Heart left ventricle (tissue), 13 donors: ENCODE results near the gene RAB40A.

ENCODE experiments used
- CTCF ChIP-seq, 12 donors: fragments of 200-600 bp; sonication (generic) in 4 of 12; IDR thresholded peaks; one replicate each; pipeline versions ENCODE4 v1.5.0 to v1.8.0; 2018 to 2022; ENCODE audit warnings: antibody characterized with exemption in 12 of 12, mild to moderate bottlenecking in 5 of 12
- POLR2A ChIP-seq, 2 donors: fragments of 450-650 bp; IDR thresholded peaks; one replicate each; pipeline ENCODE4 v1.6.1; 2017; ENCODE audit warnings: antibody characterized with exemption in 2 of 2, mild to moderate bottlenecking in 2 of 2, moderate library complexity in 2 of 2
- donor health status: ischemic (EF 13 %, LVEDD 7.1; RV severe dilation, severe dysfunction).
- donor health status: DM: no; HTN: yes; CAD: no.
- donor health status: DM: no; HTN: no; CAD: no.
- donor health status: ischemic (EF 25% LVEDD 6.9; RV normal size, moderate dysfunction).
- donor health status: ischemic (EF 25% LVEDD 5.7; RV mildly dilated, moderate dysfunction).
- donor health status: ischemic (EF 35%, LVEDD 5.7; RV mildly dilated, moderate dysfunction).
- donor health status: nonischemic (EF 11% LVEDD 7.7; RV severe dilation, severe dysfunction).
- donor health status: DM: yes; HTN: yes; CAD: no.
- donor health status: PGD.
- donor health status: ischemic (EF 29% LVEDD 5.4; RV normal size, mild dysfunction).
- donor health status: nonischemic (EF 23%, LVEDD 6.1; RV moderate dilation, normal function).

- TF ChIP-seq CTCF (IDR thresholded peaks at IDR 0.05) (no peak), POLR2A (IDR thresholded peaks at IDR 0.05) (no peak)
Measured at GRCh38 chrX:103523605-103524004, 4.3 kb upstream of the RAB40A start.
